Activated CD8-positive, alpha-beta memory T cell treated with anti-CD3 and anti-CD28 coated beads, Interleukin-2, amount 50 U/mL, for 24 hours (primary cell): ENCODE results near the gene GPC6.

Experiments
- DNase-seq: peaks from one replicate; pipeline ENCODE4 v3.0.0-alpha.2; 2020; ENCODE audit errors: extremely low read depth

The GPC6 gene

DNA sequence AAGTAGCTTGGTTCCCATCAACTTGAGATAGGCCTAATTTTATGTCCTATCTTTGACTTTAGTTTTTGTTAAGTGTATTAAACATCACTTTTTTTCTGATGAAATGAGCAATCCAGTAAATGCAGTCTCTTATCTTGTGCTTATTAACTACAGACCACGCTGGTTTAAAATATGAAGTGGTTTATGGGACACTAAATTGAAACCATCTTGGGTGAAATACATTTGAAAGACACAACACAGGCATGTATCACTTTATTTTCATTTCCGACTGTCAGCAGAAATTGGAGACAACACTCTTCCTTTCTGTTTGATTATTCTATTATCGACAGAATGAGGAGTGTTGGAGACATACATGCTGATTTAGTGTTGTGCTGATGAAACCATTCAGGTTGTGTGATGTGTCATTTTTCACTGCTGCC lies 447.7 kb downstream of the GPC6 start:
- DNase-seq = no peak

- DNase-seq = no peak
These were observed 453.7 kb downstream of the GPC6 start for GRCh38 chr13:93680329-93680728.

DNA sequence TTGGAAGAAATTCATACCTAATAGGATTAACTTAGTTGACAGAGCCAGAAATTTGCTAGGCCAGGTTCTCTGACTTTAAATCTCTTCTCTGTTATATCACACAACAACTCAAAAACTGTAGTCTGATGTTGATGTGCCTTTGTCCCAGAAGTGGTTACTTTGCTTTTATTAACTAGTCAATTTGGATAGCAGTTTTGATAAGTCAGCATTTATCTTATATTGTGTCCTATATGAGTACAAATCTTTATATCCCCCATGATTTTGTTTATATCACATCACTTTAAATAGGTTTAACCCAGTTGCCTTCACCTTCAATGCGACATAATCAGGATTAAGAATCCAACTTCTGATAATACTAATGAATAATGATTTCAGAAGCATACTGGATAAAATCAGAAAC lies 459.3 kb downstream of the GPC6 start:
- DNase-seq = no peak

DNA sequence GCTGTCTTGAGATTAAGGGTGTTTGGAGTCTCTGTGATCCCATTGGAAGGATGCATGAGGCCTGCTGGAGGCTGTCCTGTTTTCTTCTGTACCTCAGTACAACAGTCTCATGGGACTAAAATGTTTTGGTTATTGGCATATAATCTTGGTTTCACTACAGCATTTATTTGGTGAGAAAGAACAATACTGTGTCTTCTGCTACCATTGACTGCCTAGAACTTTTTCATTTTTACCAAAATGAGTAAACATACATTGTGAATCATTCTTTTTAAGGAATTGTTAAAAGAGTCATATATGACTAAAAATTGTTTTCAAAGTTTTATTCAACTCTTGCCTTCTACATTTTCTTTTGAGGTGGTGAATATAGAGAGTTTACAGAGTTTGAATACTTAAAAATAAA lies 459.8 kb downstream of the GPC6 start:
- no peak for DNase-seq

DNA sequence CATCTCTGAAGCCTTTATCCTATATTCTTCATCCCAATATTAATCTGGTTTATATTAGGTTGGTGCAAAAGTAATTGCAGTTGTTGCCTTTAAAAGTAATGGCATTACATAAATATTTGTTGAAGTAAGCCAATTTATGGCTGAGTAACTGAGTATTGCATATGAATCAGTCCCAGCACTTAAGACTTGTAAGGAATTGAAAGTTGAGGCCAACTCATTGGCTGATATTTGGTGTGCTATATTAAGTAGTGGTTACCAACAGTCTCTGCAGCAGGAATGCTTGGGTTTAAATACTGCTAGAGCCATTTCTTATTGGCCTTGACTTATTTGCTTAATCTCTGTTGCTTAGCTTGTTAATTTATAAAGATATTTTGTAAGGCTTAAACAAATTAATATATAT lies 460.7 kb downstream of the GPC6 start:
- DNase-seq = no peak

DNA sequence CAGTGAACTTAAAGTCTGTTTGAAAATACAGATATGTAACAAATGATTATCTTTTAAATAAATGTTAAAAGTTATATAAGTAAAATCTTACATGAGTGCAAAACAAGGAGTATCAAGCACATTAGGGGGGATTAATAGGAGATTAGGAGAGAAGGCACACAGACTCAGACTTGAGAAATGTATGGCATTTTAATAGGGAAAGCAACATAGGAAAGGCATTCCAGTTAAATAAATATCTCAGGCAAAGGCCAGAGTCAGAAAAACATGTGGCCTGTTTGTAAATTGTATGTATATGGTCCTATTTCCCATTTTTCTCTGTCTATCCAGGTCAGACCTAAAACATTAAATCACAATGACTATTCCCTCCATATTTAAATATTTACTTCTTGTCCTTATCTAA lies 462.7 kb downstream of the GPC6 start:
- no peak for DNase-seq

- DNase-seq = no peak
These were observed 463.5 kb downstream of the GPC6 start for GRCh38 chr13:93690139-93690538.

- no peak for DNase-seq
These were observed 471.5 kb downstream of the GPC6 start for GRCh38 chr13:93698016-93698613.

- DNase-seq = no peak
These were observed 473.5 kb downstream of the GPC6 start for GRCh38 chr13:93700115-93700514.

DNA sequence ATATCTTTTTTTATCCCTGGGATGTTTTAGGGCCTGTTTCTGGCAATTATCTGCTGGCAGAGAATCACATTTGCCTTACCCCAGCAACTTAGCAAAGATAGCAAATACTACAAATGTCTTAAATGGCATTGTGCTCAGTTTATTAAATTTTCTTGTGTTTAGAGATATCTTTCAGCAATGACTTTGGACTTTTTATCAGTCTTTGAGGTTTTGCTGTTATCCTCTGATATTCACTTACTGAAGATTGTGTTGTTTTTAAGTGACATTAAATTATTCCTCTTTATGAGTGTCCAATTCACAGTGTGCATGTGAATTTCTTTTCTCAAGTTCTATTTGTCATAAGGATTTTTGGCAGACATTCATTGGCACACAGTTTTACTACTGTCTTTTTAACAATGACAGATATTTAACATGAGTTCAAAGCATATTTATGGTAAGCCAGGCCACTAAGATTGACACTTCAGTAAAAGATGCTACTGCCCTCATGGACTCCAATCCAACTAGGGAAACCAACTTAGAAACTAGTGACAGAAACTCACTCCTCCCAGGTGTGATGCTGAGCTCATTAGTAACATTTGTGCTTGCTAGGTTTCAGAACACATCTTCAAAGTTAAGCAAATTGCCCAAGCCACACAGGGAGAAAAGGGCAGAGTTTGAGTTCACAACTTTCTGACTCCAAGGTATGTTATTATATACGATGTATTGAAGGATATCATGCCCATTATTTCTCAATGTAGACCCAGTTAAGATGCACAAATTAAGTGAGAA lies 481.9 kb downstream of the GPC6 start:
- DNase-seq = no peak

- DNase-seq = no peak
These were observed 483.1 kb downstream of the GPC6 start for GRCh38 chr13:93709506-93710244.

DNA sequence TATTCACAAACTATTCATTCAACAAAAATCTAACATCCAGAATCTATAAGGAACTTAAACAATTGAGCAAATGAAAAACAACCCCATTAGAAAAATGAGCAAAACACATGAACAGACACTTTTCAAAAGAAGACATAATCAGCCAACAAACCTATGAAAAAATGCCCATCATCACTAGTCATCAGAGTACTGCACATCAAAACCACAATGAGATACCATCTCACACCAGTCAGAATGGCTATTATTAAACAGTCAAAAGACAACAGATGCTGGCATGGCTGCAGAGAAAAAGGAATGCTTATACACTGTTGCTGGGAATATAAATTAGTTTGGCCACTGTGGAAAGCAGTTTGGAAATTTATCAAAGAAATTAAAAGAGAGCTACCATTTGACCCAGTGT lies 487.6 kb downstream of the GPC6 start:
- no peak for DNase-seq

DNA sequence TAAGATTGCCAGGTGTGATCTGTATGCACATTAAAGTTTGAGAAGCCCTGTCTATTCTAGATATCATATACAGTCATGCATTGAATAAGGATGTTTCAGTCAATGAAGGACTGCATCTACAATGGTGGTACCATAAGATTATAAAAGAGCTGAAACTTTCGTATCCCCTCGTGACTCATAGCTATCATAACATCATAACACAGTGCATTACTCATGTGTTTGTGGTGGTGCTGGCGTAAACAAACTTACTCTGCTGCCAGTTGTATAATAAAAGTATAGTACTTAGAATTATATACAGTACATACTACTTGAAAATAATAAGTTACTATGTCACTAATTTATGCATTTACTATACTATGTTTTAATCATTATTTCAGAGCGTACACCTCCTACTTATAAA lies 489.3 kb downstream of the GPC6 start:
- DNase-seq = no peak

GRCh38 chr13:93716623-93717022 lies 490.0 kb downstream of the GPC6 start:
- DNase-seq = no peak

- DNase-seq = no peak
These were observed 494.9 kb downstream of the GPC6 start for GRCh38 chr13:93721483-93721882.

- no peak for DNase-seq
These were observed 496.7 kb downstream of the GPC6 start for GRCh38 chr13:93723316-93723715.

DNA sequence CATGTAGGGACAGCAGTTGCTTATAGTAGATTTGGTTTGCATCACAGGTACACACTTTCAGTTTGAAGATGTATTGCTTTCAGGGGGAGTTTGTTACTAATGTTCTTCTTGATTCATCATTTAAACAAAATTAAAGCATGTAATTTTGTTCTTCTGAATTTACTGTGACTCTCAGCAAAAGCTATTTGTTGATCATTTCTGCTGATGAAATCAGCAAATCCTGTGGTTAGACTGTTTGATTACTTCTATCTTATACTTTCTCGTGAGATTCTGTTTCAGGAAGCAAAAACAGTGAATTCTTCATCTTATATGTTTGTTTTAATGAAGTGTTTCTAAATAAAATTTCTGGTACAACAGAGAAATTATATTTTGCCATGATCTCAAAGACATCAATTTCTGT lies 497.6 kb downstream of the GPC6 start:
- DNase-seq = no peak

DNA sequence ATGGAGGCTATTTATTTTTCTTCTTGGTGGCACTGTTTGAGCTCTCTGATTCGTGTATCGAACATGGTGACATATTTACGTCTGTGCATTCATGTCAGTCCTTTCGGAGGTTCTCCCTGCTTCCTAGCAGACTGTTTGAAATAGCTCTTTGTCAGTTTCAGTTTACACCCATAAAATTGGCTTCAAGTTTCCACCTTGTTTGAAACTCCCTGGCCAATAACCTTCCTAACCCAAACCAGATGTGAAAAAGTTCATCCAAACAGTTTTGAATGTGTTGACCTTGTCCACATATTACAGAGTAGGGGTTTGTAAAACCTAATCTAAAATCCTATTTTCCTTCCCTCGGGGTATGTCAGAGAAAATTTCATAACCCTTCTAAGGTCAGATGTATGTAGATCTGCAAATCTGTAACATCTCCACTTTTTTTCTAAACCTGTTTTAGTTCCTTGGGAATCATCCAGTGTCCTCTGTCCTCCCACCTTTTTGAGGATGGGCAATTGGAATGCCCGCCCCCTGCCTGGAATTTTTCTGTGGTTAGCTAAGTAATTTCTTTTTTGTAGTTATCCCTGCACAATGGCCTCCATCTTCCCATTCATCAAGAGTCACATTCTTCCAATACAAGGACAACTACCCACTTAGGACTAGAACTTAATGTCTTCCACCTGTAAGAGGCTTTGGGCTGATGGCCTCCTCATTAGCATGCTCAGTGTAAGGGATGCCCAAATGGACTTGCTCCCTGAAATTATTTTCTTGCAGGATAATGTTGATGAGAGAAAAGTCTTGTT lies 499.8 kb downstream of the GPC6 start:
- DNase-seq = no peak

GRCh38 chr13:93727211-93728141 lies 500.9 kb downstream of the GPC6 start:
- DNase-seq = no peak

- DNase-seq = no peak
These were observed 502.8 kb downstream of the GPC6 start for GRCh38 chr13:93729383-93729782.

DNA sequence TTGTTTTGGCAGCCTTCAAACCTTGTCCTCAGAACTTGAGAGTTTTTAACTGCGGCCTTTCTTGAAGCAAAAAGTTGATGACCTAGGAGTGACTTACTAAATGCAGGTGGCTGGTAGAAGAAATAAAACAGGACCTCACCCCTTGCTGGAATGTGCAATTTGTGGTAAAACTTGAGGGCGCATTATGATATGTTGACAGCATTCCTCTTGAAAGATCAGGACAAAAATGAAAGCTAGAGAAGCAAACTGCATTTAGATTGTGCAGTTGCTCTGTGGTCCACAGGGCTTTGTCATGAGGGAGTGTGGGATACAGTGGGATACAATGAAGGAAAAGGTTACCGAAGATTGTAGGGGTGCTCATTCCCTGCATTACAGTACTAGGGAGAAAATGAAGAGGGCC lies 504.2 kb downstream of the GPC6 start:
- no peak for DNase-seq
